SK-N-SH treated with all-trans-retinoic acid at 6 μM for 48 hours (cell line): ENCODE data around the gene BMPR1B.
A peak's percentile ranks its signal among the peaks of the same experiment; 100 is the strongest.

Source experiments
- ATAC-seq: fragments of 200-7000 bp; cut with Tn5 transposase; 3 replicates; pipeline ENCODE4 v1.9.1; 2020; ENCODE audit warnings: mild to moderate bottlenecking, moderate library complexity
- BACH2 ChIP-seq: fragments of 250-450 bp; sonication (Bioruptor Pico); IDR thresholded peaks from 2 replicates; pipeline ENCODE4 v1.9.0; 2021; ENCODE audit warnings: mild to moderate bottlenecking, borderline replicate concordance
- CSDC2 ChIP-seq: fragments of 250-450 bp; sonication (Bioruptor Pico); IDR thresholded peaks from 2 replicates; pipeline ENCODE4 v1.5.0; 2020; ENCODE audit warnings: mild to moderate bottlenecking, moderate library complexity
- ESRRG ChIP-seq: fragments of 250-450 bp; sonication (Bioruptor Pico); IDR thresholded peaks from 2 replicates; pipeline ENCODE4 v1.6.1; 2021; ENCODE audit warnings: mild to moderate bottlenecking
- GLIS3 ChIP-seq: fragments of 250-450 bp; sonication (Bioruptor Pico); IDR thresholded peaks from 2 replicates; pipeline ENCODE4 v1.5.0; 2020; ENCODE audit warnings: mild to moderate bottlenecking, moderate library complexity
- ISL1 ChIP-seq: fragments of 250-450 bp; sonication (Bioruptor Pico); IDR thresholded peaks from 2 replicates; pipeline ENCODE4 v2.1.2; 2022; ENCODE audit warnings: mild to moderate bottlenecking, moderate library complexity
- OSR1 ChIP-seq: fragments of 250-450 bp; sonication (Bioruptor Pico); IDR thresholded peaks from 2 replicates; pipeline ENCODE4 v1.8.0; 2022; ENCODE audit warnings: moderate library complexity, mild to moderate bottlenecking, inconsistent platforms
- PATZ1 ChIP-seq: fragments of 250-450 bp; sonication (Bioruptor Pico); IDR thresholded peaks from 2 replicates; pipeline ENCODE4 v1.8.0; 2020; ENCODE audit warnings: mild to moderate bottlenecking, moderate library complexity, borderline replicate concordance
- POU6F1 ChIP-seq: fragments of 250-450 bp; sonication (Bioruptor Pico); IDR thresholded peaks from 2 replicates; pipeline ENCODE4 v1.8.0; 2021; ENCODE audit warnings: low read depth, mild to moderate bottlenecking, moderate library complexity, borderline replicate concordance
- PPARA ChIP-seq: fragments of 250-450 bp; sonication (Bioruptor Pico); IDR thresholded peaks from 2 replicates; pipeline ENCODE4 v1.5.0; 2020; ENCODE audit warnings: mild to moderate bottlenecking, borderline replicate concordance
- RARB ChIP-seq: fragments of 250-450 bp; sonication (Bioruptor Pico); IDR thresholded peaks from 2 replicates; pipeline ENCODE4 v1.8.0; 2021; ENCODE audit warnings: mild to moderate bottlenecking, moderate library complexity
- SNAI2 ChIP-seq: fragments of 250-450 bp; sonication (Bioruptor Pico); IDR thresholded peaks from 2 replicates; pipeline ENCODE4 v1.5.0; 2020; ENCODE audit warnings: mild to moderate bottlenecking, moderate library complexity
- TCF4 ChIP-seq: fragments of 250-450 bp; sonication (Bioruptor Pico); IDR thresholded peaks from 2 replicates; pipeline ENCODE4 v1.8.0; 2021; ENCODE audit warnings: mild to moderate bottlenecking, moderate library complexity, borderline replicate concordance
- TOX ChIP-seq: fragments of 250-450 bp; sonication (Bioruptor Pico); IDR thresholded peaks from 2 replicates; pipeline ENCODE4 v1.8.0; 2021; ENCODE audit warnings: mild to moderate bottlenecking, moderate library complexity, borderline replicate concordance
- TSHZ2 ChIP-seq: fragments of 250-450 bp; sonication (Bioruptor Pico); IDR thresholded peaks from 2 replicates; pipeline ENCODE4 v1.5.0; 2020; ENCODE audit warnings: mild to moderate bottlenecking, moderate library complexity
- ZFP30 ChIP-seq: fragments of 450-650 bp; formaldehyde crosslinking; IDR thresholded peaks from 2 replicates; pipeline ENCODE4 v1.5.0; 2022; ENCODE audit warnings: mild to moderate bottlenecking, moderate library complexity
- ZNF565 ChIP-seq: fragments of 450-650 bp; formaldehyde crosslinking; conservative IDR thresholded peaks from 2 replicates; pipeline ENCODE4 v1.5.0; 2020; ENCODE audit warnings: low read depth, mild to moderate bottlenecking, moderate library complexity
- ZNF8 ChIP-seq: fragments of 450-650 bp; formaldehyde crosslinking; IDR thresholded peaks from 2 replicates; pipeline ENCODE4 v1.5.0; 2020; ENCODE audit warnings: mild to moderate bottlenecking, moderate library complexity
- TF ChIP-seq, protein P1 (sequence below): fragments of 250-450 bp; sonication (Bioruptor Pico); IDR thresholded peaks from 2 replicates; pipeline ENCODE4 v1.5.1; 2020; ENCODE audit warnings: low read depth, mild to moderate bottlenecking, moderate library complexity

The BMPR1B gene

DNA sequence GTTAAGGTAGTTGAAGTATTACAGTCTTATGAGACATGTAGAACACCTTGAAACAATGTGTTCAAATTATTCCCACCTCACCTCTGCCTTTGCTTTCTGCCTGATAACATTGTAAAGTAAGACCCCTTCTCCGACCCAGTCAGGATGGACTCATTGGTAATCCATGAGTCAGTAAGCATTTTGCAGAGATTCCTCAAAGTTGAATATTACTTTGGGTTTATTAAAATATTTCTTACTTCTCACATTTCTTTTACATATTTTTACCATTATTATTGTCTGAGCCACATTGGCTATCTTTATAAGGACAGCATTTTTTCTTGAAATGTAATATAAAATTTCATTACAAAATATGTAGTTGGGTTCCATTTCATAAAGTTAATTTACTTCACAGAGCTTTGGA, 201.6 kb downstream of the BMPR1B start:
- ATAC-seq, result peak; percentile 65; the same call in 2 of the 3 replicates
- TF ChIP-seq, protein P1, sequence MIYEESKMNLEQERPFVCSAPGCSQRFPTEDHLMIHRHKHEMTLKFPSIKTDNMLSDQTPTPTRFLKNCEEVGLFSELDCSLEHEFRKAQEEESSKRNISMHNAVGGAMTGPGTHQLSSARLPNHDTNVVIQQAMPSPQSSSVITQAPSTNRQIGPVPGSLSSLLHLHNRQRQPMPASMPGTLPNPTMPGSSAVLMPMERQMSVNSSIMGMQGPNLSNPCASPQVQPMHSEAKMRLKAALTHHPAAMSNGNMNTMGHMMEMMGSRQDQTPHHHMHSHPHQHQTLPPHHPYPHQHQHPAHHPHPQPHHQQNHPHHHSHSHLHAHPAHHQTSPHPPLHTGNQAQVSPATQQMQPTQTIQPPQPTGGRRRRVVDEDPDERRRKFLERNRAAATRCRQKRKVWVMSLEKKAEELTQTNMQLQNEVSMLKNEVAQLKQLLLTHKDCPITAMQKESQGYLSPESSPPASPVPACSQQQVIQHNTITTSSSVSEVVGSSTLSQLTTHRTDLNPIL, result no peak
- TF ChIP-seq RARB (CRISPR knock-in tag), result no peak
- TF ChIP-seq POU6F1 (CRISPR knock-in tag), result no peak
- TF ChIP-seq SNAI2 (CRISPR knock-in tag), result no peak
- TF ChIP-seq ISL1 (CRISPR knock-in tag), result no peak
- TF ChIP-seq PATZ1 (CRISPR knock-in tag), result no peak
- no peak for TF ChIP-seq ZNF565 (CRISPR knock-in tag)
- no peak for TF ChIP-seq PPARA (CRISPR knock-in tag)
- TF ChIP-seq ESRRG, result no peak
- TF ChIP-seq TCF4 (CRISPR knock-in tag), result no peak
- no peak for TF ChIP-seq OSR1 (CRISPR knock-in tag)

- no peak for ATAC-seq
- no peak for TF ChIP-seq OSR1 (CRISPR knock-in tag)
- TF ChIP-seq GLIS3 (CRISPR knock-in tag), result no peak
- no peak for TF ChIP-seq TSHZ2 (CRISPR knock-in tag)
Observed at GRCh38 chr4:94960708-94961107, 203.0 kb downstream of the BMPR1B start.

DNA sequence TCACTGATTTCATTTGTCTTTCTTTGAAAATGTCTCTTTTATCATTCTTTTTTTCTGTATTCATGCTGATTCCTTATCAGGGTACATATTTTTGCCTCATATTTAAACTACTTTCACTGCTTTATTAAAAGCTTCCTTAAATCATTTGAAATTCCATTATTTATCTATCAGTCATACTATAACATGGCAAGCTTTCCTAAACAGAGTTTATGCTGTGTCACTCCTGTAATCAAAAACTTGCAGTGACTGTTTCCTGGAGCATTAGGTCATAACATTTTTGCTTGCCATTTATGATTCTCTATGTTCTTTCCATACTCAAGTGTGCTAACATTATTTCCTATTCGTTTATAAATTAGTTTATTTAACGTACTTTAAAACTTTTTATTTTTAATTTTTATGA, 203.7 kb downstream of the BMPR1B start:
- TF ChIP-seq TOX (no peak), OSR1 (CRISPR knock-in tag) (no peak), ZNF565 (CRISPR knock-in tag) (no peak), POU6F1 (CRISPR knock-in tag) (no peak), ZFP30 (no peak), SNAI2 (CRISPR knock-in tag) (no peak), BACH2 (no peak), CSDC2 (CRISPR knock-in tag) (no peak), GLIS3 (CRISPR knock-in tag) (no peak), TSHZ2 (CRISPR knock-in tag) (no peak), ZNF8 (CRISPR knock-in tag) (no peak), ISL1 (CRISPR knock-in tag) (peak; percentile 75), ESRRG (no peak)
- TF ChIP-seq, protein P1, result 0 out of 2 replicates have a peak, but pooled peaks have one; percentile 35
- TF ChIP-seq, all 23 proteins: peak for 2
- no peak for ATAC-seq
